HG02678 (cell line): ENCODE data around the gene TRUB1.

ENCODE experiments used
- ATAC-seq: cut with Tn5 transposase; IDR thresholded peaks from one replicate; pipeline ENCODE4 v1.9.1; 2021; ENCODE audit warnings: mild to moderate bottlenecking, moderate library complexity; ENCODE audit not compliant: unreplicated experiment

TRUB1 gene

DNA sequence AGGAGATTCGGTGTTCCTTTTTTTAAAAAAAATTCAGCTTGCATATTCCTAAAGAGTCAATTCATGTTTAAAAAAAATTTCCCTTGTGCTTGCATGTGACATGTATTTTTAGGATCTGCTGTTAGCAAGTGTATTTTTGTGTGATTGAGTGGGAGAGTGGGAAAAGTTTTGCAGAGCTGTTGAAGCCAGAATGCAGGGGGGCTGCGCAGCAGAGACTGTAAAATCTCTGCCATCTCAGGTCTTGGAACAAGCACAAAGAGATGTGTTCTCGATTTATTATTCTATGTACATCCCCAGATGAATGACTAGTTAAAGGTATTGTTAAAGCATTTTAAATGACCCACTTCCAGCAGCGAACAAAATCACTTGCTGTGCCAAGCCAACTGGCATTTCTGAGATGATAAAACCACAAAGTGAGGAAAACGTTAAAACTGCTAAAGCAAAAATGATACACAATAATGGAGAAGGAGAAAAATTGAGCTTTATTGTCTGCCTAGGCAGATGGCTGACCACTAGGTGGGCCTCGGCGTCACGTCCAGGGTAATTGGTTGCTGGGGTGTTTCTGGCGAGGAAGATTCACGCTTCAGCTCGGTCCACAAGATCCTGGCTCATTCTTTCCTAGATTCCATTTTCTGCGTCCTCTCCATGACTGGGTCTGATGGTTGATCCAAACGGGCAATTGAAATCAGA lies 88.2 kb downstream of the TRUB1 start:
- ATAC-seq = no peak

DNA sequence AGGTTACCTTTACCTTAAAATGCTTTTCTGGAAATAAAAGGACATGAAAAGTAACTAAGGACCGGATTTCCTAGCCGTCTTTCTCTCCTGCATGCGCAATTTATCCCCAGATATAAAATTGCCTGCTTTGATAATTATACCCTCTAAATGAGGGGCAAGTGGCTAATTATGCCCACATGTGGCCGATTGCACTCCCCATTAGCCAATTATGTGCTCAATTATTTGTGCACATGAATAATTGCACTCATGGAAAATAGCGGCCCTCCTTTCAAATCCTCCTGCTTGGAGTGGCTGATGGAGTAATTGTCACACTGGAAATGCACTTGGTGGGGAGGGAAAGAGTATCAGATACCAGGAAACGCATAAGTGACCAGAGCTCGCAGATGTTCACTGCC lies 88.7 kb downstream of the TRUB1 start:
- no peak for ATAC-seq
